Activated T-cell treated with anti-CD3 and anti-CD28 coated beads for 24 hours (primary cell): ENCODE results near the gene PHKA2.
"Not testable (repeated sequence)": the region's sequence is repeated elsewhere in the genome, so short reads cannot be mapped to it uniquely, and the experiment has no call there.

Source experiments
- DNase-seq: peaks from one replicate; pipeline ENCODE4 v3.0.0-alpha.2; 2020; ENCODE audit warnings: low read depth

PHKA2 gene, protein sequence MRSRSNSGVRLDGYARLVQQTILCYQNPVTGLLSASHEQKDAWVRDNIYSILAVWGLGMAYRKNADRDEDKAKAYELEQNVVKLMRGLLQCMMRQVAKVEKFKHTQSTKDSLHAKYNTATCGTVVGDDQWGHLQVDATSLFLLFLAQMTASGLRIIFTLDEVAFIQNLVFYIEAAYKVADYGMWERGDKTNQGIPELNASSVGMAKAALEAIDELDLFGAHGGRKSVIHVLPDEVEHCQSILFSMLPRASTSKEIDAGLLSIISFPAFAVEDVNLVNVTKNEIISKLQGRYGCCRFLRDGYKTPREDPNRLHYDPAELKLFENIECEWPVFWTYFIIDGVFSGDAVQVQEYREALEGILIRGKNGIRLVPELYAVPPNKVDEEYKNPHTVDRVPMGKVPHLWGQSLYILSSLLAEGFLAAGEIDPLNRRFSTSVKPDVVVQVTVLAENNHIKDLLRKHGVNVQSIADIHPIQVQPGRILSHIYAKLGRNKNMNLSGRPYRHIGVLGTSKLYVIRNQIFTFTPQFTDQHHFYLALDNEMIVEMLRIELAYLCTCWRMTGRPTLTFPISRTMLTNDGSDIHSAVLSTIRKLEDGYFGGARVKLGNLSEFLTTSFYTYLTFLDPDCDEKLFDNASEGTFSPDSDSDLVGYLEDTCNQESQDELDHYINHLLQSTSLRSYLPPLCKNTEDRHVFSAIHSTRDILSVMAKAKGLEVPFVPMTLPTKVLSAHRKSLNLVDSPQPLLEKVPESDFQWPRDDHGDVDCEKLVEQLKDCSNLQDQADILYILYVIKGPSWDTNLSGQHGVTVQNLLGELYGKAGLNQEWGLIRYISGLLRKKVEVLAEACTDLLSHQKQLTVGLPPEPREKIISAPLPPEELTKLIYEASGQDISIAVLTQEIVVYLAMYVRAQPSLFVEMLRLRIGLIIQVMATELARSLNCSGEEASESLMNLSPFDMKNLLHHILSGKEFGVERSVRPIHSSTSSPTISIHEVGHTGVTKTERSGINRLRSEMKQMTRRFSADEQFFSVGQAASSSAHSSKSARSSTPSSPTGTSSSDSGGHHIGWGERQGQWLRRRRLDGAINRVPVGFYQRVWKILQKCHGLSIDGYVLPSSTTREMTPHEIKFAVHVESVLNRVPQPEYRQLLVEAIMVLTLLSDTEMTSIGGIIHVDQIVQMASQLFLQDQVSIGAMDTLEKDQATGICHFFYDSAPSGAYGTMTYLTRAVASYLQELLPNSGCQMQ

DNA sequence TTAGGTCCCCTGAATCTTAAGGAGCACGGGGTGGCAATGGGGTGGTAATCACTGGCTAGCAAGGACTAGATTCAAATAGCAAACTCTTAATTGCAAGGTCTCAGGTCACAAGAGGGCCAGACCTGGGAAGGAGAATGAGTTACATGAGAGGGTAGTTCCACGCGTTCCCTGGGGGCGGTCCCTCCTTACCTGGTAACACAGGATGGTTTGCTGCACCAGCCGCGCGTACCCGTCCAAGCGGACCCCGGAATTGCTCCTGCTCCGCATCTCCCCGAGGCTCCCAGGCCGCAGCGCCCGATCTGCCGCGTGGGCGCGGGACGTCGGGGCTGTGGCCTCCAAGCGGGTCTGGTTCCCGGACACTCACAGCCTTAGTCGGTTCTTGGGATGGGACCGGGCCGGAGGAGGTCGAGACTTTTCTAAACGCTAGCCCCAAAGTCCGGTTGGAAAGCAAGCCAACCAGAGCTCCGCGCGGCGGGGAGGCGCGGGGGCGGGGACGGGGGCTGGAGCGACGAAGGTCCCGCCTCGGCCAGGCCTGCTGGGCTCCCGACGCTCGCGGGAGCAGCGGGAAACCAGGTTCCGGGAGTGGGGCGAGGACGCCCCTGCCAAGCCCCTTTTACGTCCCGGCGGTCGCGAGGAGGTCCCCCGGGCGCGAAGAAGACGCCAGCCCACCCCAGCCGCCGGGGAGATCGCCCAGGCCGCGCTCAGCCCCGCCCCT is at the start of gene PHKA2:
Gene PHKA2, minus strand, starts transcription at position 449 of the 715 bp plus-strand sequence. Its CDS starts 182 bp downstream, at position 267.
- DNase-seq, result no peak

DNA sequence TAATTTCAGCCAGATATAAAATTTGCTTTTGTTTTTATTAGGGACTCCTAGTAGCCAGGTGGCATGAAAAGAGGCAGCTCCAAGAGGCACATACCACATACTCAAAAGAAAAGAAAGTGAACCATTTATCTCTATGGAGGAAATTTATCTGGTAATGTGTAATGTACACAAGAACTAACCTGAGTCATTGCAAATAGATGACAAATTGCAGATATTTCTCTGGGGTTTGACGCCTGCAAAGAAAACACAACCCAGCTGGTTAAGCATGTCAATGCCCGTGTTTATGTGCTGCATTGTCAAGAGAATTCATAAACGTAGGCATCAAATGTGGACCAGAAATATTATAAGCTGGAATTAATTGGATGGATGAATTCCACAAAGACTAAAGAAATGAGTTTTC is 46.9 kb upstream of the PHKA2 start:
- DNase-seq, result no peak

DNA sequence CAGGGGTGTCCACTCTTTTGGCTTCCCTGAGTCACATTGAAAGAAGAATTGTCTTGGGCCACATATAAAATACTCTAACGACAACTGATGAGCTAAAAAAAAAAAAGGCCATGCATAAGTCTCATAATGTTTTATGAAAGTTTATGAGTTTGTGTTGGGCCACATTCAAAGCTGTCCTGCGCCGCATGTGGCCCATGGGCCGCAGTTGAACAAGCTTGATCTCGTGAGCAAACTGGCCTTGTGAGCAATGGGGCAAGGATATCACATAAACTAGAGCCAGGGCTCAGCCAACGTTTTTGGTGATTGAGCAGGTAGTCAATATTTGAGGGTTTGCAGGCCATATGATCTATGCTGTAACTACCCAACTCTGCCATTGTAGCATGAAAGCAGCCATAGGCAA is 44.6 kb upstream of the PHKA2 start:
- no peak for DNase-seq

DNA sequence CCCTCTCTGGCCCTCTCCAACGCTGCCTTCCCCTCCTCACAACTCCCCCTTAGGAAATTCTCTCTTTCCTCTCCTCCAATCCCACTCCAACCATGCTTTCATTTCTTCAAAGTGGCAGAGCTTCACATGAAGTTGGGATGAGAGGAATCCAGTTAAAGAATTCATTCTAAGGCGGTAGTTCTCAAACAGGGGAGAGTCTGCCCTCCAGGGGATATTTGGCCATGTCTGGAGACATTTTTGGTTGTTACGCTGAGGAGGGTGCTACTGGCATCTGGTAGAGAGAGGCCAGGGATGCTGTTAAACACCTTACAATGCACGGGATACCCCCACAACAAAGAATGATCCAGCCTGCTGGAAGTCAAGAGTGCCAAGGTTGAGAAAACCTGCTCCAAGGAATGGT is 40.5 kb upstream of the PHKA2 start:
- no peak for DNase-seq

DNA sequence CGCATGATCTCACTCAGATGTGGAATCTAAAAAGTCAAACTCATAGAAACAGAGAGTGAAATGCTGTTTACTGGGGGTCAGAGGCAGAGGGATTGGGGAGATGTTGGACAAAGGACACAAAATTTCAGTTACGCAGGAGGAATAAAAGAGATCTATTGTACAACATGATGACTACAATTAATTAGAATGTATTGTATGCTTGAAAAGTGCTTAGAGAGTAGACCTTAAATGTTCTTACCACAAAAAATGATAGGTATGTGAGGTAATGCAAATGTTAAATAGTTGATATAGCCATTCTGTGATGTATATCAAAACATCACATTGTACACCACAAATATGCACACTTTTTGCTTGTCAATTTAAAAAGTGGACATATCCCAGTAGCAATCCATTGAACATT is 36.1 kb upstream of the PHKA2 start:
- no peak for DNase-seq

DNA sequence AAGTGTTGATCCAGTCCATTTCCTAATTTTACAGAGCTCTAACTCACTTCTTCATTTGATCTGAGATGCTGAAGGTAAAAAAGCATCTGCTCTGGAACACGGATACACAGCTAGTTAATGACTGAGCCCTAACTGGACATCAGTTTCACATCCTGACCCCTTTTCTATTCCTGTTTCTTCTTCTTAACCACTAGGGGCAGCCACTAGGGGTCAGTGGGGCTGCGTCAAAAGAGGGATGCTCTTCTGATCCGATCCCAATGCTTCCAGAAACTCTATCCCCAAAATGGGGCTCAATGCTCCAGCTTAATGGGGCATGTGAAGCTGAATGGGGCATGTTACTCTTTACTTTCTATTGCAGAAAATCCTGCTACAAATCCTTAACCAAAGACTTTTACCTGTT is 33.4 kb upstream of the PHKA2 start:
- DNase-seq, result no peak

DNA sequence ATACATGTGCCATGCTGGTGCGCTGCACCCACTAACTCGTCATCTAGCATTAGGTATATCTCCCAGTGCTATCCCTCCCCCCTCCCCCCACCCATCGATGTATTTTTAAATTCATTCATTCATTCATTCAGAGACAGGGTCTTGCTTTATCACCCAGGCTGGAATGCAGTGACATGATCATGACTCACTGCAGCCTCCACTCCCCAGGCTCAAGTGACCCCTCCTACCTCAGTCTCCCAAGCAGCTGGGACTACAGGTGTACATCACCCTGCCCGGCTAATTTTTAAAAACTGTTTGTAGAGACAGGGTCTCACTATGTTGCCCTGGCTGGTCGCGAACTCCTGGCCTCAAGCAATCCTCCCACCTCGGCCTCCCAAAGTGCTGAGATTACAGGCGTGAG is 32.7 kb upstream of the PHKA2 start:
- not testable (repeated sequence) for DNase-seq

DNA sequence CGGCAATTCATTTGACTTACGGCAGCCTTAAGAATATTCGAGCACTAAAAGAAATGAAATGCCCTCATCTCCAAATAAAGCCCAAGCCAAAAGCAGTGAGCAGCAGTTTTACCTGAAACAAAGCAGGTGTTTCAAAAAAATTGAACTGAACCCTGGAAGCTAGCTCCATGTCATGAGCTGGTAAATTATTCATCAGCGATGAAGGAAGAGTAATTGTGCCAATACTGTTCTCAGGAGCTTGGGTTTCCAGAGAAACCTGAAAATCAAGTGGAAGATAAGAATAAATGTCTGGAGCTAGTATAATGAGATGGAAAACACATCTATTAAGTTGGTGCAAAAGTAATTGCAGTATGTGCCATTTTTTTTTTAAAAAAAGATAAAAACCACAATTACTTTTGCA is 24.0 kb upstream of the PHKA2 start:
- no peak for DNase-seq

DNA sequence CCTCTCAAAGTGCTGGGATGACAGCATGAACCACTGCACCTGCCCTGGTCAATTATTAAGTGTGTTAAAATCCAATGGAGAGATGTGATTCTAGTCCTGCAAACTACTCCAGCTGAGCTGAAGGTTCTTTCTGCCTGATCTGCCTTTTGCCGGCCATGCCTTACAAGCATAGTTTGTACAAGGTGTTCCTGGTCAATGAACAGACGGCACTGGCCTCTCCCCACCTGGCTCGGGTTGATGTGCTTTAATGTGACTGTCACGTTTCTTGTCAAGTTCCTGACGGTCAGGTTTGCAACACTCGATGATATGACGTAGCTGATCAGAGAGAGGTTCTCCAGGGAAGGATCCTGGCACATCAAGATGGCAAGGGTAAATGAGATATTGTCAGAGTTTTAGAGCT is 23.1 kb upstream of the PHKA2 start:
- DNase-seq, result no peak

DNA sequence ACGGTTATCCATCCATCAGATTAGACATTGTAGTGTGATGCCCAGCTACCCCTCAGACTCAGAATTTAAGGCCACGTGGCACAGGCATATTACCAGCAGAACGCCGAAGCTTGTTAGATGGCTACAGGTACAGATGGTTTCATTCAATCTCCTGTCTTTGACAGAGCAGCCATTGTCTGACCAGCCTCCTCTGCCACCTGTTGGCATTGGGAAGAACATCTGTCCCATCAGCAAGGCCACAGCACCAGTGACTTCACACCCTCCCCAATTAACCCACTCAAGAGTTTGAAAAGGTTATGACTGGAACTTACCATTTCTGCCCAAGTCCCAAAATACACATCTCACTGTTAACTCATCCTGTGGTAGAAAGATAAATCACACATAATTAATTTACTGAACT is 22.0 kb upstream of the PHKA2 start:
- no peak for DNase-seq

DNA sequence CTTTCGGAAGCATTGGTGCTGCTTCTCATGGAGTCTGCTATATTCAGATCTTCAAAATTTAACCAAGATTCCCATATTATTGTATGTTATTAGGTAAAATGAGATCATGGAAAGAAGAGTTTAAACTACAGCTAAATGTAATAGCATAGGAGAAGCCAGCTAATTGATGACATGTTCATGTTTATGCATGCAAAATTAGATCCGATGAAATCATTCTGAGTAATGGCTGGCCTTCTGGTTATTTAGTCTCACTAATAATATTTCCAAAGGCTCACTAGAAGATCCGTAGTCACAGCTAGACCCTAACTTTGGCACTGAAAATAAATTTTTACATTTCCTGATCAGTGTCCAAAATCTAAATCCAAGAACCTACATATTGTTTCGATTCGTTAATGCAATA is 19.8 kb upstream of the PHKA2 start:
- no peak for DNase-seq

DNA sequence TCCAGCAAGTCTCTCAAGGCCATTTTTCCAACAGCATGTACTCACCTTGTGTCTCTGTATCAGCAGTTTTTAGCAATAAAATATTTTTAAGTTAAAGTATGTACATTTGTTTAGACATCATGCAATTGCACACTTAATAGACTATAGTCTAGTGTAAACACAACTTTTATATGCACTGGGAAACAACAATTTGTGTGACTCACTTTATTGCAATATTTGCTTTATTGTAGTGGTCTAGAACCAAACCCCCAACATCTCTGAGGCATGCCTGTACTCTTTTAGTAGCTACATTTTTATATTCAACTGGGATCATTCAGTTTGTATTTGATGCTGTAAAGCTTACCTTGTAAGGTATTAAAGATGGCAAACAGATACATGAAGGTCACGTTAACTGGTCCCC is 14.7 kb upstream of the PHKA2 start:
- DNase-seq, result no peak

DNA sequence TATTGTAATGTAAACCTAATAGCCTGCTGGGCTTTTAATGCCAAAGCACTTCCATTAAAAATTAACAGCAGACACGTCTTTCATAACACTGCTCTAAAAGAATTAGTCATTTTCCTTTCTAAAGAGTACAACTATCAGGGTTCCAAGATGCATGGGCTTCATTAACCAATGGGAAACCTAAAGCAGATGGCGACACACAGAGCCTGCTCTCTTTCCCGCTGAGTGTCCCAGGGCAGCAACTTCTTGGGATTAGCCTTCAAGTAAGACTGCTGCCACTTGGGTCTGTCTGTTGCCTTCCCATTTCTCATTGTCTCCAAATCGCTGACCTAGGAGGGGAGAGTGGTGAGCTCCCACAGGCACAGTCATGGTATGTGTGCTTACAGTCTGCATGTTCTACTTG is 14.0 kb upstream of the PHKA2 start:
- DNase-seq, result no peak

DNA sequence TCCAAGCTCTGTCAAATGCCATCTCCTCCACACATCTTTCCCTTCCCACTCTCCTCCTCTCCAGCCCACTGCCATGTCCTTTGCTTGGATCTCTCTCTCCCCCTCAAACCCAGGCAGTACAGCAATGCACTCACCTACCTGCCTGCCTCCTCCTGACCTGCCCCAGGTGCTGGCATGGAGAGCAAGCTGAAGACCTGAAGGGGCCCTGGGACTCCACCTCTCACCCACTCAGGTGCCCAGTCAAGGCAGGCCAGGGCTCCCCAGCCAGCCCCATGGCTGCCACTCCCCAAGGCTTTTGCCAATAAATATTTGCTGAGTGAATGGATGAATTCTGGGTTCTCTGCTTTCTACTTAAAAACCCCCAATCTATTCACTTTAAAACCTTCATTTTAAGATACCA is 12.6 kb upstream of the PHKA2 start:
- DNase-seq, result no peak

DNA sequence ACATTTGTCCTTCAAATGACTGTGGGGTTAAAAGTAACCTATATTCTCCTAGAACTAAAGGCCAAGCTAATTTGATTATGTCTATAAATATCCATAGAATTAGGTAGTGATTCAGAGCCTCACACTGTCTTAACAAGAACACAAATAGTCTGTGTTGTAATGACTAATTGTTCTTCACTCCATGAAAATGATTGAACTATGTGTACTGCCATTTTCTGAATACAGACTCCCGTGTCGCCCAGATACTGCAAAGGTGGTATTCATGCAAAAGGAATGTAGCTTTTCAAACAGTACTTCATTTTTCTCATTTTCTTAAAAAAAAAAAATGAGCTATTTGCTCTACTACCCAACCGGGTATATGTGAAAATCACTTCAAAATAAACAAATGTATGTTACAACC is 11.3 kb upstream of the PHKA2 start:
- DNase-seq, result no peak

DNA sequence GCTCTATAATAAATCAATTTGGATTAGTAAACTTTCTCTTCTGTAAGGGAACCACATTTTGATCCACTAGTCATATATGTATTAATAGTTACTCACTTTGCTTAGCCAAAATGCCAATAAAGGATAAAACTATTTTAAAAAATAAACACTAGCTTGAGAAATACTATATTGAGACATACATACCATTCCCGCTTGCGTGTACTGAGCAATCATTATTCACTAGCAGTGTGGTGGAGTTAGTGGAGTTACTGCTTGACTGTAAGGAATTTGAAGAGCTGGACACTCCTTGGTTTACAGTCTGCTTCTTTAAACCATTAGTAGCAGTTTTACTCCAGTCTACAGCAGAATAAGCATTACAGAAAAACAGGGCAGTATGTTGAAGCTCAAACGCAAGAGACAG is 10.8 kb upstream of the PHKA2 start:
- DNase-seq, result no peak

DNA sequence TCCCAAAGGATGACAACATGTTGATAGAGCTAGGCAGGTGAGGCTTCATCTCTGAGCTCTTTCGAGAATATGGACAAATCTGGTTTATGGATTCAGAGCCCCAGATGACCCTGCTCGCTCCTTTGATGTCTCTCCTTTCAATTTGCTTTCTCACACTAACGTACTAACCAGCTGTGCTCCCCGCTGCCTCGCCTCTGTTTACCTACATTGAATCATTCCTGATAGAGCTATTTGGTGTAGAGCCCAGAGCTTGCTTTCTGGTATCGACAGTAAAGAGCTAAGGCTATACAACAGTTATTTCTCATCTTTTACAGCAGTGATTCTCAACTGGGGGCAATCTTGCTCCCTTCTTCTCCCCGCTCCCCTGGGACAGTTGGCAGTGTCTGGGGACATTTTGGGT is 8.9 kb upstream of the PHKA2 start:
- no peak for DNase-seq

DNA sequence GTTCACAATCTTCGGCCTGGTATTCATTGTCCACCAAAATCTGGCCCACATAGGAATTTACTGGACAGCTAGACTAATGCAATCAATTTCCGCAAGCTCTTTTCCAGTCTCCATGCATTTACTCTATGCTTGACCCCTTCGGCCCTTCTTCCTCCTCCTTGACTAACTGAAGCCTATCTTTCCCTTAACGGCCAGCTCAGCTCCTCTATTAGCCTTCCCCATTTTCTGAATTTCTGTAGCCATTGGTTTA is 1.2 kb upstream of the PHKA2 start:
- DNase-seq, result no peak

DNA sequence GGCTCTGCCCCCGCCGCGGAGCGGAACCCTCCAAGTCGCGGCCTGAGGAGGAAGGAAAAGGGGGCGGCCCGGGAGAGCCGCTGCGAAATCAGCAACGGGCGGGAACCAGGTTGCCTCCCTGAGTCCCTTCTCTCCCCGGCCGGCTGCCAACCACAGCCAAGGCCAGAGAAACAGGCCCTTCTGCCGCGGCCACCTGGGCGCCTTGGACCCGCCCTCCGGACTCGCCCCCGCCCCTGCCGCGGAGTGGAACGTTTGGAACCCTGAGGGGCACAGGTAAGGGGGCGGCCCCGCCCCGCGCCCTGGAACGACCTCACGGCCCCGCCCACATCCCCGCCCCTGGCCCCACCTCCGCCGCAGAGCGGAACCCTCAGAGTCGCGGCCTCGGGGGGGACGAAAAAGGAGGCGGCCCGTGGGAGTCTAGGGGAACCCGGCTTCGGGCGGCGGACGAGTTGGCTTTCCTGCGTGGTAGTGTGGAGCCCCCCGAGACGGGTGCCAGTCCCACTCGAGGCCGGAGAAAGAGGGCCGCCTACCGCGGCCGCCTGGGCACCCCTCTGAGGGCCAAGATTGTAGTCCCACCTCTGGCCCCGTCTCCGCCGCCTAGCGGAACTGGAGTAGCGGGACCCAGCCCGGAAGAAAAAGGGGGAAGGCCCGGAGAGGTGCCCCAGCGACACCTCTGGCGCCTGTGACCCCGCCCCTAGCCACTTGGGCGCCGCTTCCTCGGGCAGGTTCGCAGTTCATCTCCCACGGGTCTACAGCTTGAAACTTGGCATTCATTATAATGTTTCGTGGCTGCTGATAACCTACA is 669 bp upstream of the PHKA2 start:
- peak; percentile 75 for DNase-seq

DNA sequence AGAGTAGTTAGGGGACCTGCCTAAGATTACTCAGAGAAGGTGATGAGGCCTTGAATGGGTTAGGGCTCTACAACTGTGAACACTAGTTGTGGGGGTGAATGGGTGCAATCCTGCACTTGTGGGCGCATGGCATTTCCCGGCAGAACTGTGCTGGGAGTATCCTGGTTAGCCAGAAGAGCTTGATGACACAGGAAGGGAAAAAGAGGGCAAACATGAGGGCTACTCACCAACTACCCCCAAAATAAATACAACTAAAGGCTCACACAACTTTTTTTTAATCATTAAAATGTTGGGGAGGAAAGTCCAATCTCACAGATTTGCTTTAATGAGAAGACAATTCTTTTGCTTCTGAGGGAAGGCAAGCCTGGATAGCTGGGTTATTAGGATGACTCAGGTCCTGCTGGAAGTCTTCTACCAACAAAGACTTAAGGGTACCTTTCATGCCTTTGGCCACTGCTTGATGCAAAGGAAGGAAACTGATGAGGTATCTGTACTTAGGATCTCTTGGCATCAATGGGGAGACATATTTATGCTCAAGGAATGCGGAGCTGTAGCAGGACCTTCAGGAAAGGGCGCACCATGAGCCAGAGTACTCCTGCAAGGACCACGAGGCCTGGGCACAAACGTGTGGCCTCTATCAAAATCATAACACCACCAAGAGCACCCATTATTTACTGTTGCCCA is 2.6 kb downstream of the PHKA2 start:
- no peak for DNase-seq

DNA sequence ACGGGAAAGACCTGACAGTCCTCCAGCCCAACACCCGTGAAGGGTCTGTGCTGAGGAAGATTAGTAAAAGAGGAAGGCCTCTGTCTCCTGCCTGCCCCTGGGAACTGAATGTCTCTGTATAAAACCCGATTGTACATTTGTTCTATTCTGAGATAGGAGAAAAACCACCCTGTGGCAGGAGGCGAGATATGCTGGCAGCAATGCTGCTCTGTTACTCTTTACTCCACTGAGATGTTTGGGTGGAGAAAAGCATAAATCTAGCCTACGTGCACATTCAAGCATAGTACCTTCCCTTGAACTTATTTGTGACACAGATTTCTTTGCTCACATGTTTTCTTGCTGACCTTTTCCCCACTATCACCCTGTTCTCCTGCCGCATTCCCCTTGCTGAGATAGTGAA is 3.7 kb downstream of the PHKA2 start:
- DNase-seq, result not testable (repeated sequence)
